ENCODE data around the gene RAB38. TPM values are rescaled to one million over a fixed set of nuclear protein-coding genes. Genes with fewer than 3 reads are reported as not detected.

RAB38 gene
- total RNA-seq, 1 donor from 2014 or later, result 24.1 TPM

DNA sequence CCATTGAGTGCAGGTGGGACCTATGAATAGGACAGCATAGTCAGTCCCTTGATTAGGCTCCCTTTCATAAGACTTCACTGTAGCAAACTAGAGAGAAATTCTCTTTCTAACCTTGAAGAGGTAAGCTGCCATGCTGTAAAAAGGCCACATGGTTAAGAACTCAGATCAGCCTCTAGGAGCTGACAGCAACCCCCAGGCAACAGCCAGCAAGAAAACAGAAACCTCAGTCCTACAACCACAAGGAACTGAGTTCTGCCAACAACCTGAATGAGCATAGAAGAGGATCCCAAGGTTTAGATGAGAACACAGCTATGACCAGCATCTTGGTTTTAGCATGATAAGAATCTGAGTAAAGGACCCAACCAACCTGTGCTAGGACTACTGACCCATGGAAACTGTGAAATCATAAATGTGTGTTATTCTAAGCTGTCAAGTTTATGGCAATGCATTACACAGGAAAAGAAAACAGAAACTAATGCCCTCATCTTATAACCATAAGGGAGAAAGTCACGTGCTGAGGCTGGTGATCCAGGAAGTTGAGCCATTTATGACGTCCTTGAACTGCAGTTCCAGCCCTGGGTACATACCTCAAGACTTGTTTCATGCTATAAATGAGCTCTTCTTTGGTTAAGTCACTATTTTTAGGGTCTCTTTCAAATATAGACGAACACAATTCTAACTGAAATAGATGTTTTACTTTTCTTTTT is 43.3 kb downstream of the RAB38 start:
- no peaks in the 10 kb centered on the region for H3K27me3 ChIP-seq
- TF ChIP-seq POLR2A (IDR thresholded peaks at IDR 0.05) (no peak), POLR2AphosphoS5 (IDR thresholded peaks at IDR 0.05; ENCODE audit: insufficient read depth in 1 of 2, low read depth in 1 of 2) (no peak)
- TF ChIP-seq, protein P1, sequence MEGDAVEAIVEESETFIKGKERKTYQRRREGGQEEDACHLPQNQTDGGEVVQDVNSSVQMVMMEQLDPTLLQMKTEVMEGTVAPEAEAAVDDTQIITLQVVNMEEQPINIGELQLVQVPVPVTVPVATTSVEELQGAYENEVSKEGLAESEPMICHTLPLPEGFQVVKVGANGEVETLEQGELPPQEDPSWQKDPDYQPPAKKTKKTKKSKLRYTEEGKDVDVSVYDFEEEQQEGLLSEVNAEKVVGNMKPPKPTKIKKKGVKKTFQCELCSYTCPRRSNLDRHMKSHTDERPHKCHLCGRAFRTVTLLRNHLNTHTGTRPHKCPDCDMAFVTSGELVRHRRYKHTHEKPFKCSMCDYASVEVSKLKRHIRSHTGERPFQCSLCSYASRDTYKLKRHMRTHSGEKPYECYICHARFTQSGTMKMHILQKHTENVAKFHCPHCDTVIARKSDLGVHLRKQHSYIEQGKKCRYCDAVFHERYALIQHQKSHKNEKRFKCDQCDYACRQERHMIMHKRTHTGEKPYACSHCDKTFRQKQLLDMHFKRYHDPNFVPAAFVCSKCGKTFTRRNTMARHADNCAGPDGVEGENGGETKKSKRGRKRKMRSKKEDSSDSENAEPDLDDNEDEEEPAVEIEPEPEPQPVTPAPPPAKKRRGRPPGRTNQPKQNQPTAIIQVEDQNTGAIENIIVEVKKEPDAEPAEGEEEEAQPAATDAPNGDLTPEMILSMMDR (IDR thresholded peaks at IDR 0.05), result no peak
- H3K27ac ChIP-seq, result no peak overlapping the region
- no peaks in the 10 kb centered on the region for H3K9me3 ChIP-seq
- H3K4me1 ChIP-seq, result no peaks in the 10 kb centered on the region
- no peak overlapping the region for H3K4me3 ChIP-seq
- intact Hi-C loops (cut with DNase I), result no loop called here
- DNase-seq (ENCODE audit: extremely low spot score in 2 of 2), result no peak
- no peaks in the 10 kb centered on the region for H3K36me3 ChIP-seq

DNA sequence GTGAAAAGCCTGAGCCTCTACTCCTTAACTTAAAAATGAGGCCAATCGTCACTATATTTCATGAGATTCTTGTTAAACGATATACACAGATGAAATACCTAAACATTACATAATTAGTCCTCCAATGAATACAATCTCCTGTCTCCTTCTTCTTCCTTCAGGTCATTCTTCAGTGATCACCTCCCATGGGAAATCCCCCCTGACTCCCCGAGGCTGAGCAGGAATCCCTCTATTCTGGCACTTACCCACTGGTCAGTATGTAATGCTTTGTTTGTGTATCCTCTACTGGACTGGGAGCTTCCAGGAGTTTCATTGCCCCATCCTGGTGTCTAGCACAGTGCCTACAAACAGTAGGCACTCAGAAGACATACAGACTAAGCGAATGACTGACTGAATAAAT is 52.3 kb downstream of the RAB38 start:
- H3K27ac ChIP-seq, result no peak overlapping the region
- H3K4me3 ChIP-seq, result no peak overlapping the region
- TF ChIP-seq, protein P1 (IDR thresholded peaks at IDR 0.05), result no peak
- TF ChIP-seq POLR2A (IDR thresholded peaks at IDR 0.05), result no peak
- no peak for TF ChIP-seq POLR2AphosphoS5 (IDR thresholded peaks at IDR 0.05; ENCODE audit: insufficient read depth in 1 of 2, low read depth in 1 of 2)
- intact Hi-C loops (cut with DNase I), result no loop called here
- no peak for DNase-seq (ENCODE audit: extremely low spot score in 2 of 2)
- H3K4me1 ChIP-seq, result no peaks in the 10 kb centered on the region
- no peaks in the 10 kb centered on the region for H3K9me3 ChIP-seq
- no peaks in the 10 kb centered on the region for H3K36me3 ChIP-seq
- H3K27me3 ChIP-seq, result no peaks in the 10 kb centered on the region

DNA sequence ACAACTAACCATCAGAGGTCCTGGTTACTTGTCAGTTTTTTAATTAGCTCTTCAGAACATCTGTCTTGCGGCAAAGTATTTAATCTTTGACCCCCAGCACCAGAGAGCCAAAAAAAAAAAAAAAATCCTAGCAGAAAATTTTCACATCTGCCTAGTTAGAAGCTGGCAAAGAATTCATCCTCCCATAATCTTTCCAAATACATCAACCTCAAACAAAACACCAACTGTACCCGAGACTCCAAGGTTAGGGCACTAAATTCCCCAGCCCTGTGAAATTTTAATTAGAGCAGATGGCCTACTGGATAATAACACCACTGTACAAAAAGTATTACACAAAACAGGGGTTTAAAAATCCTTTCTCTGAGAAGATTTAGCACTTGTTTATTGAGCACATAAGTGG is 55.7 kb downstream of the RAB38 start:
- no peak overlapping the region for H3K27ac ChIP-seq
- no peaks in the 10 kb centered on the region for H3K36me3 ChIP-seq
- H3K4me1 ChIP-seq, result no peaks in the 10 kb centered on the region
- no peak for DNase-seq (ENCODE audit: extremely low spot score in 2 of 2)
- no peaks in the 10 kb centered on the region for H3K9me3 ChIP-seq
- TF ChIP-seq, protein P1 (IDR thresholded peaks at IDR 0.05), result no peak
- H3K27me3 ChIP-seq, result no peaks in the 10 kb centered on the region
- intact Hi-C loops (cut with DNase I), result no loop called here
- no peak overlapping the region for H3K4me3 ChIP-seq

DNA sequence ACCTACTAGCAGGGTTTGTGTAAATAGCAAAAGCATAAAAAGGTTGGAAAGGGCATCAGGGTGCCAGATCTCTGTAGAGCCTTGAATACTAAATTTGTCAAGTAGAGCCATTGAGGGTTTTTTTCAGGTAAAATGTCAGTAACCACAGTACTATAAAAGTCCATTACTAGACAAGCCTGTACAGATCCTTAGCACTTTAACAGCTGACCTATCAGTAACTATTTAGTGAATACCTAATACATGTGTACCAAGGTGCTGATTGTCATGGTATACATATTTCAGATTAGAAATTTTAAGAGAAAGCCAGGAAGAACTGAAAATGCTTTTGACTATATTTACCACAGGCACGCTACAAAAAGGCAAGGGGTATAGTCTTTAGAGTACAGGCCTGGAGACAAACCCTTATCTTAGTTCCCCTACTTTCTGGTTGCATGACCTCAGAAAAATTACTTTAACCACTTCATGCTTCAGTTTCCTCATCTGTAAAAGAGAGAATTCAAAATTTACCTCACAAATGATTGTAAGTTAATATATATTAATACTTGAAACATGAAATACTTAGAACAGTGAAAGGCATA is 57.9 kb downstream of the RAB38 start:
- TF ChIP-seq, protein P1 (IDR thresholded peaks at IDR 0.05), result no peak
- Histone ChIP-seq H3K27ac (no peak overlapping the region), H3K4me3 (no peak overlapping the region), H3K9me3 (no peaks in the 10 kb centered on the region), H3K4me1 (no peaks in the 10 kb centered on the region), H3K27me3 (no peaks in the 10 kb centered on the region), H3K36me3 (no peaks in the 10 kb centered on the region)
- intact Hi-C loops (cut with DNase I), result no loop called here
- DNase-seq (ENCODE audit: extremely low spot score in 2 of 2), result no peak

All from vagina (tissue), 2 donors.